ENCODE measurements around the gene ENOX1. TPM values are rescaled to one million over a fixed set of nuclear protein-coding genes. Genes with fewer than 3 reads are reported as not detected.

Gene ENOX1
- total and polyA plus RNA-seq, 3 donors from 2014 or later, result 11.0 to 14.2 (median 11.5) TPM

DNA sequence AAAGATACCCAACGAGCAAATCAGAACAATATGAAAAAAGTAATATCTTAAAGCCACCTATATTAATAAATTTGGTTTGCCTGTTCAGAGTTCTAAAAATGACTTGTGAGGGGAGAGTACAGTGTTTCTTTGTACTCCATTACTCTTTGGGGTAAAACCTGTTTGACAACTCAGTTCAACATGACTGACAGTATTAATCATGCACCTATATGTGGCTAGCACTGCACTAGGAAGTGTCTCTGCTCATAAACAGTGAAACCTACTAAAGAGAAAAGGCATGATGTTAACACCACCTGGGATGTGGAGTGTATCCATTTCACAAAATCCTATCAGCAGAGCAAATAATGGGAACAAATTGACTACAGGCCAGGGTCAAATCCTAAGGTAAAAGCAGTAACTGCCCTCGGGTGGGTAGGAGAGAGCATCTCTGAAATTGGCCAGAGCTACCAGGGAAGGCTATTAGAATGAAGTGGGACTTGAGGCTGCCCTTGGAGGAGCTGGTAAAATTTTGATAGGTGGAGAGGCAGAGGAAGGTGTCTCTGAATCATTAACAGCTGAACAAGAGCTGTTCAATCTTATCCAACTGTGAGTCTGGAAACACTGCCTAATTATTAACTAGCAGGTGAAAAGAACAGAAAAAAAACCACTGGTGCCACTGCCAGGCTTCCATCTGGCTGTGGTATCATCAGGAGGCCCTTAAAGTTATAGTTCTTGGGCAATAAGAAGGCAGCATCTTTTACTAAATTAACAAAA is 398.3 kb downstream of the ENOX1 start:
- intact Hi-C loops (cut with DNase I; ENCODE audit: low total_unique reads), result no loop called here
- DNase-seq, result no peak
- WGBS, 2 donors, result 37 to 44% methylated on average over 2 of the region's 2 CpGs
- Histone ChIP-seq H3K4me1 (no peaks in the 10 kb centered on the region), H3K27ac (no peak overlapping the region), H3K9me3 (no peaks in the 10 kb centered on the region), H3K36me3 (ENCODE audit: low read depth, missing control alignments) (no peaks in the 10 kb centered on the region), H3K4me3 (no peak overlapping the region), H3K27me3 (no peaks in the 10 kb centered on the region)
- TF ChIP-seq POLR2A (IDR thresholded peaks at IDR 0.05) (no peak), CTCF (IDR thresholded peaks at IDR 0.05) (no peak)

- Histone ChIP-seq H3K4me3 (no peak overlapping the region), H3K27ac (no peak overlapping the region), H3K27me3 (no peaks in the 10 kb centered on the region), H3K9me3 (no peaks in the 10 kb centered on the region), H3K4me1 (no peaks in the 10 kb centered on the region), H3K36me3 (ENCODE audit: low read depth, missing control alignments) (no peaks in the 10 kb centered on the region)
- 60 to 62% methylated on average over 2 of the region's 2 CpGs for WGBS, 2 donors
- no peak for TF ChIP-seq POLR2A (IDR thresholded peaks at IDR 0.05)
- no peak for TF ChIP-seq CTCF (IDR thresholded peaks at IDR 0.05)
- intact Hi-C loops (cut with DNase I; ENCODE audit: low total_unique reads), result no loop called here
- no peak for DNase-seq
Observed at GRCh38 chr13:43387880-43388279, 398.9 kb downstream of the ENOX1 start.

GRCh38 chr13:43383498-43384165 is 403.1 kb downstream of the ENOX1 start:
- TF ChIP-seq POLR2A (IDR thresholded peaks at IDR 0.05) (no peak), CTCF (IDR thresholded peaks at IDR 0.05) (no peak)
- intact Hi-C loops (cut with DNase I; ENCODE audit: low total_unique reads), result no loop called here
- Histone ChIP-seq H3K36me3 (ENCODE audit: low read depth, missing control alignments) (no peaks in the 10 kb centered on the region), H3K4me3 (no peak overlapping the region), H3K4me1 (no peaks in the 10 kb centered on the region), H3K27me3 (no peaks in the 10 kb centered on the region), H3K27ac (no peak overlapping the region), H3K9me3 (no peaks in the 10 kb centered on the region)
- WGBS, 2 donors, result 81 to 92% methylated on average over 5 of the region's 5 CpGs
- no peak for DNase-seq

DNA sequence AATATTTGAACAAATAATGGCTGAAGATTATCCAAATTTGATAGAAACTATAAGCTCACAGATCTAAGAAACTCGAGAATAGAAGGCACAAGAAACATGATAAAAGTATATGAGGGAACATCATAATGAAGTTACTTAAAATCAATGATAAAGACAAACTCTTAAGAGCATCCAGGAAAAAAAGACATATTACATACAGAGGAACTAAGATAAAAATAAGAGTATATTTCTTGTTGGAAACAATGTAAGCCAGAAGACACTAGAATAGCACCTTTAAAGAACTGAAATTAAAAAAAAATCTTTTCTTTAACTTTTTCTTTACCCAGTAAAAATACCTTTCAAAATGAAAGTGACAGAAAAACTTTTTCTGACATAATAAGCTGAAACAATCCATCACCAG is 407.0 kb downstream of the ENOX1 start:
- Histone ChIP-seq H3K4me1 (no peaks in the 10 kb centered on the region), H3K27me3 (no peaks in the 10 kb centered on the region), H3K4me3 (no peak overlapping the region), H3K27ac (no peak overlapping the region), H3K9me3 (no peaks in the 10 kb centered on the region), H3K36me3 (ENCODE audit: low read depth, missing control alignments) (no peaks in the 10 kb centered on the region)
- WGBS, 2 donors, result 86 to 94% methylated on average over 1 of the region's 1 CpG
- intact Hi-C loops (cut with DNase I; ENCODE audit: low total_unique reads), result no loop called here
- no peak for TF ChIP-seq CTCF (IDR thresholded peaks at IDR 0.05)
- TF ChIP-seq POLR2A (IDR thresholded peaks at IDR 0.05), result no peak
- no peak for DNase-seq

Measured in testis (tissue), 3 donors.